ENCODE results near the gene VSTM4. TPM values are rescaled to one million over a fixed set of nuclear protein-coding genes. Genes with fewer than 3 reads are reported as not detected.

The VSTM4 gene
- total RNA-seq, 1 donor from 2014 or later, result 25.2 TPM

DNA sequence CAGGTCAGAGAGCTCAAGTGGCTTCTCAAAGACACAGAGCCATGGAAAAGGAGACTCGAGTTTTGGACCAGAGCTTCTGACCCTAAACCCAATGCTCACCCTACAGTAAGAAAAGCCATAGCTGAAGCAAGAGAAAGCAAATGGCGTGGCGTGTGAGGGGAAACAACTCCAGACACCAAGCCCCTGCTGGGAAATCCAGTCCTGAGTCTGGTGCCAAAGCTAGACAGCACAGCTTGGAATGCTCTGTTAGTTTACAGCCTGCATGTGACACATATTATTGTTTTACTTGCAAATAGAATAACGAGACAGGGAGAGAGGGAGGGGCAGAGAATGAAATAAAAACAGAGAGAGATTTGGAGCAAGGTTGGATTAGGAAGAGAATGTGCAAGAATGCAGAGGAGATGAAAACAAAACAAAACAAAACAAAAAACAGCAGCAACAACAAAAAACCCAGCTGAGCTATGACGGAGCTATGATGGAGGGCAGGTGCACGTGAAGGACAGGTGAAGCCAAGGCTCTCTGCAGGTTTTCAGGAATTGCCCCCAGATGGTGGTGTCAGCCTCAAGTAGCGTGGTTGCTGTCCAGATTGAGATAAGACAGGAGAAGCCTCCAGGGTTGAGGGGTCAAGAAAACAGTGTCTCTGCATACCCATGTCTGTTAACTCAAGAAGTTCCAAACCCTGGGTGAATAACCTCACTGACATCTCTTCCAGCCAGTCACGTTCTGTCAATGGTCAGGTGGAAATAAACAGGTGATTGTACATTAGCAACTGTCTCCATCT is 105.9 kb downstream of the VSTM4 start:
- DNase-seq (ENCODE audit: low read depth), result peak; percentile 3

GRCh38 chr10:49008505-49009198 is 106.7 kb downstream of the VSTM4 start:
- peak; percentile 30 for DNase-seq (ENCODE audit: low read depth)

GRCh38 chr10:49008091-49008490 is 107.2 kb downstream of the VSTM4 start:
- peak; percentile 9 for DNase-seq (ENCODE audit: low read depth)

GRCh38 chr10:49007129-49007528 is 108.2 kb downstream of the VSTM4 start:
- no peak for DNase-seq (ENCODE audit: low read depth)

DNA sequence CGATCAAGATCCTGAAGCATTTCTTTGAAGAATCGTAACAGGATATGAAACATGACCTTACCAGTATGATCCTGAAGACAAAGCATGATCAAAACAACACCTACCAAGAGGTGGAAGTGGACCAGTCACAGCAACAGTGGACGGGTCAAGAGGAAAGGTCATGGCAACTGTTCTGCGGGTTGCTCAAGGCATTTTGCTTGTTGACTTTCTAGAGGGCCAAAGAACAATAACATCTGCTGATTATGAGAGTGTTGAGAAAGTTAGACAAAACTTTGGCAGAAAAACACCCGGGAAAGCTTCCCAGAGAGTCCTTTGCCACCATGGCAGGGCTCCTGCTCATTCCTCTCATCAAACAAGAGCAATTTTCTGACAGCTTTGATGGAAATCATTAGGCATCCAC is 110.1 kb downstream of the VSTM4 start:
- DNase-seq (ENCODE audit: low read depth), result no peak

DNA sequence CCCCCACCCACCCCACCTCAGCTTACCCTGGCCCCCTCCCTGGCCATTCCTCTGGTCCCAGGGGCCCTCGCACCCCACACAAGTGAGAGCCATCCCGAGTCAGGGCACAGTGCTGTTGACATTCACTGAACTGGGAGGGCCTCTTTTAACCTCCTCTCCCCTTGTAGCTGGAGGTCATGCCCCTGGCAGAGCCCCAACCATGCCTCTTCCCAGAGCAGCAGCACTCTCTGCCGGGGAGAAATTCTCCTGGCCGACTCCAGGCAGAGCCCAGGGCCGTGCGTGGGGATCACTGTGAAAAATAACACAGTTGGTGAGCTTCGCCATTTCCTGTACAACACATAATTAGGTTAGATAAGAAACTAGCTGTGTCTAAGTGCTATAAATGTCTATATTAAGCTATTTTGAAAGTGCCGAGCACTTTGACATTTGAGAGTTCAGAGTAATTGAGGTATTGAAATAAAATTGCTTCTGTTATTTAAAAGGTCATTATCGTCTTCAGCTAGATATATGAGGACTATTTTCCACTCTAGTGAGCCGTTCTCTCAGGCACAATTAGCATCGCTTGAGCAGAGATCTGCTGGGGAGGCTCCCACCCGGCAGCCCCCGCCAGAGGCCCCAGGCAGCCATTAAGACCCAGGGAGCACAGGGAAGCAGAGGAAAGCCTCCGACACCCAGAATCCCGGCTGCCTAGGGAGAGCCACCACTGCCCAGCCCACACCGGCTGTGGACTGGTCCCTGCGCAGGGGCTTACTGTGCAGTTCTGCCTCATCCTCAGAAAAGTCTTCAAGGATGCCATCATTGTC is 113.3 kb downstream of the VSTM4 start:
- no peak for DNase-seq (ENCODE audit: low read depth)

DNA sequence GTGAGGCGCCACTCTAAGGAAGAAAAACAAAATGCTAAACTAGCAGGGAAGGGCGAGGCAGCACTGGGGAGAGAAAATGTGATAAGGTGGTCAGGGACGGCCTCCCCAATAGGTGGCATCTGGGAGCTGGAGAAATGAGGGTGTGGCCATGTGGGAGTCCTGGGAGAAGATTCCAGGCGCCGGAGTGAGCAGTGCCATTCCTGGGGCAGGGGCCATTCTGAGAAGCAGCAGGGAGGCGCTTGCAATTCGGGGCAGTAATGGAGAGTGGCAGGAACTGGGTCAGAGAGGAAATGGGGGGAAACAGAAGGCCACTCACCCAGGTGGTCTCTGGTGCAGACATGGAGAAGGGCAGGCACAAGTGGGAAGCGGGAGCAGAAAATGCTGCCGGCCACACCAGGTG is 113.9 kb downstream of the VSTM4 start:
- no peak for DNase-seq (ENCODE audit: low read depth)

- no peak for DNase-seq (ENCODE audit: low read depth)
These were observed 114.6 kb downstream of the VSTM4 start for GRCh38 chr10:49000437-49001398.

DNA sequence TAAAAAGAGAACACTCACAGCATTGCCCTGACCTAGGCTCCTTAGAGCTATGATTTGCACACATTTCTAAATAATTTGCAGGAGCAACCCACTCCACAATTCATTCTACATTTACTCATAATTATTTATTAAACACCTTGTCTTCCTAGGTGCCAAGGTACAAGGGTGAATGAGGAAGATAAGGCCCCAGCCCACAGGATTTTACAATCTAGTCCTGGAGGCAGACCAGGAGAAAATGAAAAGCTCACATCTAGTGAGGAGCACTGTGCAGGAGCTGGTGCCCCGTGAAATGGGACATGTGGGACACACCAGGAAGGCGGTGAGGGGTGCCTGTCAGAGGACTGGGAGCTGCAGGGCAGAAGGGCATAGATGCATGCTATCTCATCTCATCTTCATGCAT is 116.0 kb downstream of the VSTM4 start:
- no peak for DNase-seq (ENCODE audit: low read depth)

DNA sequence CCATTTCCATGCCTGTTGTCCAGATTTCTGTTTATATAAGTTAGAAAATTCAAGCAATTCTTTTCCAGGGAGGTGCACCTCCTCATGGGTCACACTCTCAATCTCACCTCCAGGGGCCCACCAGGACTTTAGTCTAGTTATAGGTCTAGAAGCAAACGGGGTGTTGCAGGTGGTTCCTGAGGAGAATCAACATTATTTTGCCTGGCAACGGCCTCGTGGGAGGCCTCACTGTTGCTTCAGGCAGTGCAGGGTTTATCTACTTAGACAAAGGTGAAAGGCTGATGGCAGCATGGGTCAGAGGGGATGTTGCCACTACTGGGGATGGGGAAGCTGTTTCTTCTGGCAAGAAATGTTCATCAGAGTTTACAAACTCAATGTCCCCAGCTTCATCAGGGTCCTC is 119.0 kb downstream of the VSTM4 start:
- DNase-seq (ENCODE audit: low read depth), result no peak

- no peak for DNase-seq (ENCODE audit: low read depth)
These were observed 121.7 kb downstream of the VSTM4 start for GRCh38 chr10:48993627-48994026.

- DNase-seq (ENCODE audit: low read depth), result no peak
These were observed 125.1 kb downstream of the VSTM4 start for GRCh38 chr10:48990226-48990625.

- no peak for DNase-seq (ENCODE audit: low read depth)
These were observed 129.6 kb downstream of the VSTM4 start for GRCh38 chr10:48985621-48986158.

DNA sequence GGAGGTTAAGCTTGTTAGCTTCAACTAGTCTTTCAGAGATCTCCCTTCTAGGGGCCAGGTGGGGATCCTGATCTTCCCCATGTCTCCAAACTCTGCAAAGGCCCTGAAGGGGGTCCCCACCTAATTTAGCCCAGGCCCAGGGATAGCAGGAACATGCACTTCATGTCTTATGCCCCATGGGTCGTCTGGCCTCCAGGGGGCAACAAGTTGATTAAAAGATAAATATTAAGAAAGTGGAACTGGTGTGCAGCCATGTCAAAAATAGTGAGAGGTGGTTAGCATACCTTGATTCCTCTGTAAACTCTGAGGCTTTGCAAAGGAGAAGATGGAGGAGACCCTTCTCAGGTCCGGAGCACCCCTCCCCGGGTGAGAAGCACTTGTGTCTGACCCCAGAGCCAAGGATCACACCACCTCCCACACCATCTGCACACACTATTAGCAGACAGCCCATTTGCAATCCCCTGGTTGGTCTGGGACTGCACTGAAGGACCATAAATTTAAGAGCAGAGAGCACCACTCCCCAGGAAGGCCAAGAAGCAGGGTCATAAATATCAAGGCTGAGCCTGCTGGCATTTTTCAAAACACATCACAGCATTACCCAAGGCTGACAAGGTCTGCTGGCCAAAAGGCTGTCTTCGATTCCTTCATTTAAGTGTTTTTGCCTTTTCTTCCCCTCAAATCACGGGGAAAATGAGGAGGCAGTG is 131.5 kb downstream of the VSTM4 start:
- DNase-seq (ENCODE audit: low read depth), result peak; percentile 7

DNA sequence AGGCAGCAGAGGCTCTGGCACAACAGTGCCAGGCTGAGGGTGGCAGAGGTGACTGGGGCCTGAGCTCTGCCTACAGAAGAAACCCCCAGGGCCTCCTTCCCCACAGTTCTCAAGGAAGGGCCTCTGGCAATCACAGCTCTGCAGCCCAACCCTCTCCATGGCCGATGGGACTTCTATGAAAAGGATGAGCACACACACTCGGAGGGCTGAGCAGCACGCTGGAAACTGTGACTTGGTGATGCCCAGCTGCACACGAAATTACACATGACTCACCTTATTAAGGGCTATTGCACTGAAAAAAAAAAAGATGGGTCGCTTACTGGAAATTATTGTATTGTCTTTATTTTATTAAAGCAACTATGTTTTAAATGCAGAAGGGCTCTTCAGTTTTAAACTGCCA is 132.7 kb downstream of the VSTM4 start:
- DNase-seq (ENCODE audit: low read depth), result peak; percentile 2

DNA sequence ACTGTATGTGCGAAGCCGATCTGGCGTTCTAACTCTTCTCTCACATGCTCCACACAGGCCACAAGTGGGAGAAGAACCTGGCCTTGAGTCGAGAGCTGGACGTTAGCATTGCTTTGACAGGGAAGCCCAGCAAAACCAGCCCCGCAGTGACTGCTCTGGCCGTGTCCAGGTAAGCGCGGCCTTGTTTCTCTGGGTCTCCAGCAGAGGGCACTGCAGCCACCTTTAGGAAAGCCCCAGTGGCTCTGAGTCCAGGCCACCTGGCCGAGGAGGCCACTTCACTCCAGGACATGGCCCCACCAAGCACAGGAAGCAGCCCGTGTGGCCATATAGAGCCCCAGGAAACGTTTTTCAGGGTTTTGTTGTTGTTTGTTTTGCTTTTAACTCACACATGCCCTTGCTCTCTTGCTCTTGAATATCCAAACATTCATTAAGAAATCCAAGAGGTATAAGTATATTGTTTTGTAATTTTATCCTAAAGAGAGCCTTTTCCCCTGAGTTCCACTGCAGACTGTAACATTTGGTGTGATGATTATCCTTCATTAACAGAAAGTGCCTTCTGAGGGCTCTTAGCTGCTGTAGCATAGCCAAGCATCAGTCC is 133.9 kb downstream of the VSTM4 start:
- peak; percentile 55 for DNase-seq (ENCODE audit: low read depth)

GRCh38 chr10:48978318-48978717 is 137.0 kb downstream of the VSTM4 start:
- no peak for DNase-seq (ENCODE audit: low read depth)

GRCh38 chr10:48976196-48976595 is 139.1 kb downstream of the VSTM4 start:
- DNase-seq (ENCODE audit: low read depth), result peak; percentile 33

- DNase-seq (ENCODE audit: low read depth), result no peak
These were observed 140.7 kb downstream of the VSTM4 start for GRCh38 chr10:48974510-48975156.
